ENCODE measurements around the gene TP53I11. TPM values are rescaled to one million over a fixed set of nuclear protein-coding genes. Genes with fewer than 3 reads are reported as not detected.
A peak's percentile ranks its signal among the peaks of the same experiment; 100 is the strongest.

Gene TP53I11
- total RNA-seq, 1 donor from 2014 or later = 6.8 TPM

GRCh38 chr11:44959064-44959463 lies 8.4 kb upstream of the TP53I11 start:
- Histone ChIP-seq H3K4me3 (ENCODE audit: low read length in 3 of 3) (no peak overlapping the region), H3K4me1 (ENCODE audit: control insufficient read depth in 3 of 3, insufficient read depth in 3 of 3, low read length in 3 of 3) (peaks cover 7 to 17% (median 10%) of the 10 kb centered on the region in 3 donors), H3K27me3 (ENCODE audit: control insufficient read depth in 3 of 3, insufficient read depth in 3 of 3, low read length in 3 of 3) (peaks cover 4 to 16% (median 7%) of the 10 kb centered on the region in 3 donors)

DNA sequence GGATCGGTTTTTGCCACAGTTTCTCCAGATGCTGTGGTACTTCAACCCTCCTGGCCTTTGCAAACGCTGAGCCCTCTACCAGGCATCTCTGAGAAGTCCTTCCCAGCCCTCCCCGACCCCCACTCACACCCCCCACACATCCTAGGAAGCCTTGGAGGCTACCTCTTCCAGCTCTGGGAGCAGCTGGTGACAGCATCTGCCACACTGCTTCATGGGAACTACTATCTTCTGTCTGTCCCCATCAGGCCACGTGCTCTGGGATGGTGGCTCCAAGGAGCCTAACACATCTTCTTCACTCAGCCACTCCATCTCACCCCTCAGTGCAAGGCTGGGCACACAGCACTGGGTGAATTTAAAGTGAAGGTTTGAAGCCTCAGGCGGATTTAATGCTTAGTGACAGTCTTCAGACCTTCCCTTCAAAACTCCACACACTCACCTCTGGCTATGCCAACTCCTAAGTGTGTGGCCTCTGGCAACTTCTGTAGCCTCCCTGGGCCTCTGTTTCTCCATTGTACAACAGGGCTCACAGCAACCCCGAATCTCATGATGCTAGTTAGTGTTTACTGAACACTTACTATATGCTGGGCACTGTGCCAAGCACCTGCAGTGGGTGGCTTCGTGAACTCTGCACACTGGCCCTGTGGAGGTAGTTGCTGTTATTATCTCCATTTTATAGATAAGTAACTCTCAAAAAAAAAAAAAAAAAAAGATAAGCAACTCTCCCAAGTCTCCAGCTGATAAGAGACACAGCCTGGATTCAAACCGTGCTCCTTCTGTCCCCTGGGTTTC lies 7.3 kb upstream of the TP53I11 start:
- Histone ChIP-seq H3K9me3 (ENCODE audit: control insufficient read depth in 3 of 3, low read length in 3 of 3) (no peaks in the 10 kb centered on the region), H3K27me3 (ENCODE audit: control insufficient read depth in 3 of 3, insufficient read depth in 3 of 3, low read length in 3 of 3) (peaks cover 4 to 16% (median 7%) of the 10 kb centered on the region in 3 donors), H3K4me3 (ENCODE audit: low read length in 3 of 3) (no peak overlapping the region), H3K36me3 (ENCODE audit: control insufficient read depth in 3 of 3, insufficient read depth in 3 of 3, low read length in 3 of 3) (no peaks in the 10 kb centered on the region), H3K27ac (ENCODE audit: low read depth, low read length) (no peak overlapping the region), H3K9ac (ENCODE audit: low read depth in 1 of 3, low read length in 3 of 3) (no peak overlapping the region), H3K4me1 (ENCODE audit: control insufficient read depth in 3 of 3, insufficient read depth in 3 of 3, low read length in 3 of 3) (peaks cover 7 to 17% (median 10%) of the 10 kb centered on the region in 3 donors)

More at GRCh38 chr11:44959064-44959463, 8.4 kb upstream of the TP53I11 start:
- Histone ChIP-seq H3K9me3 (ENCODE audit: control insufficient read depth in 3 of 3, low read length in 3 of 3) (no peaks in the 10 kb centered on the region), H3K36me3 (ENCODE audit: control insufficient read depth in 3 of 3, insufficient read depth in 3 of 3, low read length in 3 of 3) (no peaks in the 10 kb centered on the region), H3K27ac (ENCODE audit: low read depth, low read length) (no peak overlapping the region), H3K9ac (ENCODE audit: low read depth in 1 of 3, low read length in 3 of 3) (no peak overlapping the region)

DNA sequence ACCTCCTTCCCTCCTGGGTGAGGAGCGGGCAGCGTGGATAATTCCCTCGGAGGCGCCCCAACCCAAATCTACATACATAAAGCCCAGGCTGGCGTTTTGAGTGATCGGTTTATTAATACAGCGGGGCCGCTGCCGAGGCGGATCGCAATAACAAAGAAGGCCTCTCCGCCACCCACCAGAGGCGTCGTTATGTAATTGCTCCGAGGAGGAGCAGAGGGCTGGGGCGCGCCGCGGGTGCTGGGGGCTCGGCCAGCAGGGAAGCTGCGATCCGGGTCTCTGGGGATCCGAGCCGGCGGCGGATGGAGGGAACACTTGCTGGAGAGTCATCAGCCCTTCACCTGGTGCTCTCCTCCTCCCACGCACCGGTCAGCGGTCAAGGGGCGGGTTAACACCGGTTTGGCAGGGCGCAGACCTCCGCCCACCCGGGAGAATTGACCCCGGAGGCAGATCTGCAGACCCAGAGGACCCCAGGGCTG lies 6.4 kb upstream of the TP53I11 start:
- H3K27ac ChIP-seq (ENCODE audit: low read depth, low read length) = no peak overlapping the region
- H3K4me1 ChIP-seq (ENCODE audit: control insufficient read depth in 3 of 3, insufficient read depth in 3 of 3, low read length in 3 of 3) = peaks cover 7 to 17% (median 10%) of the 10 kb centered on the region in 3 donors
- no peak overlapping the region for H3K4me3 ChIP-seq (ENCODE audit: low read length in 3 of 3)
- H3K27me3 ChIP-seq (ENCODE audit: control insufficient read depth in 3 of 3, insufficient read depth in 3 of 3, low read length in 3 of 3) = peaks cover 4 to 16% (median 7%) of the 10 kb centered on the region in 3 donors
- H3K9me3 ChIP-seq (ENCODE audit: control insufficient read depth in 3 of 3, low read length in 3 of 3) = no peaks in the 10 kb centered on the region
- no peaks in the 10 kb centered on the region for H3K36me3 ChIP-seq (ENCODE audit: control insufficient read depth in 3 of 3, insufficient read depth in 3 of 3, low read length in 3 of 3)
- no peak overlapping the region for H3K9ac ChIP-seq (ENCODE audit: low read depth in 1 of 3, low read length in 3 of 3)

- no peaks in the 10 kb centered on the region for H3K36me3 ChIP-seq (ENCODE audit: control insufficient read depth in 3 of 3, insufficient read depth in 3 of 3, low read length in 3 of 3)
- H3K9me3 ChIP-seq (ENCODE audit: control insufficient read depth in 3 of 3, low read length in 3 of 3) = no peaks in the 10 kb centered on the region
- no peak overlapping the region for H3K27ac ChIP-seq (ENCODE audit: low read depth, low read length)
- H3K27me3 ChIP-seq (ENCODE audit: control insufficient read depth in 3 of 3, insufficient read depth in 3 of 3, low read length in 3 of 3) = peaks cover 4 to 16% (median 7%) of the 10 kb centered on the region in 3 donors
- H3K9ac ChIP-seq (ENCODE audit: low read depth in 1 of 3, low read length in 3 of 3) = no peak overlapping the region
- H3K4me1 ChIP-seq (ENCODE audit: control insufficient read depth in 3 of 3, insufficient read depth in 3 of 3, low read length in 3 of 3) = peaks cover 11 to 23% (median 14%) of the 10 kb centered on the region in 3 donors
- H3K4me3 ChIP-seq (ENCODE audit: low read length in 3 of 3) = no peak overlapping the region
Observed at GRCh38 chr11:44955015-44955738, 4.5 kb upstream of the TP53I11 start.

DNA sequence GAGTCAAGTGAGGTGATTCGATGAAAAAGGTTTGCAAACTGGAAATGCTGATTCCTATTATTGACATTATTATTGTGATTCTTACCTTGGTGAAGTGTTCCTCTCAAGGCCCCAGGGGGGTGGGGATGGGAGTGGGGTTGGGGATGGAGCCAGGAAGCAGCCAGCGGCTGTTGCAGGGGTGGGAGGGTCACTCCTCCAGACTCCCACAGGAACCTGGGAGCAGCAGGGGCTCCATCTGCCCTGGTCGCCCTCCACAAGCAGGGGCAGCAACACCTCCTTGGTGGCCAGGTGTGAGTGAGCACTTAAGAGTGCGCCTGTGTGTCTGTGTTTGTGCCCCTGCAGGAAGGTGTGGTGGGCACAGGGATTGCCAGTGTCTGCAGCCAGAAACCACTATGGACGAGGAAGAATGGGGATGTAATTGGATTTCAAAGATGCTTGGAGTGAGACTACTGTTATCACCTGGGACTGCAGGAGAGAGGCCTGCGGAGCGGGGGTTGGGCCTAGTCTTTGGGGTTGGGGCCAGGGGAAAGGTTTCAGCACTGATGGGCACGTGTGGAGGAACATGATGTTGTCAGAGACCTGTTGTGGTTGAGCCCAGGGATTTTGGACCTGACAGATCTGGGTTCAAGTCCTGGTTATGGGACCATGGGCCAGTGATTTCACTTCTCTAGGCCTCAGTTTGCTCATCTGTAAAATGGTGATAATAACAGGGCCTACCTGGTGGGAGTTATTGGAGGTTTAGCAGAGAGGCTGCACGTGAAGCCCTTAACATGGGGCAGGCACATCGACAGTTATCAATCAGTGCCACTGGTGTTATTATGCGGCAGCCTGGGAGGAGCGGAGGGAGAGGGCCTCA lies 3.6 kb upstream of the TP53I11 start:
- Histone ChIP-seq H3K27ac (ENCODE audit: low read depth, low read length) (no peak overlapping the region), H3K36me3 (ENCODE audit: control insufficient read depth in 3 of 3, insufficient read depth in 3 of 3, low read length in 3 of 3) (no peaks in the 10 kb centered on the region), H3K4me3 (ENCODE audit: low read length in 3 of 3) (no peak overlapping the region), H3K9me3 (ENCODE audit: control insufficient read depth in 3 of 3, low read length in 3 of 3) (no peaks in the 10 kb centered on the region), H3K9ac (ENCODE audit: low read depth in 1 of 3, low read length in 3 of 3) (no peak overlapping the region), H3K27me3 (ENCODE audit: control insufficient read depth in 3 of 3, insufficient read depth in 3 of 3, low read length in 3 of 3) (peaks cover 4 to 16% (median 7%) of the 10 kb centered on the region in 3 donors), H3K4me1 (ENCODE audit: control insufficient read depth in 3 of 3, insufficient read depth in 3 of 3, low read length in 3 of 3) (peaks cover 13 to 25% (median 14%) of the 10 kb centered on the region in 3 donors)

- Histone ChIP-seq H3K4me1 (ENCODE audit: control insufficient read depth in 3 of 3, insufficient read depth in 3 of 3, low read length in 3 of 3) (peaks cover 14 to 28% (median 25%) of the 10 kb centered on the region in 3 donors), H3K4me3 (ENCODE audit: low read length in 3 of 3) (no peak overlapping the region), H3K9me3 (ENCODE audit: control insufficient read depth in 3 of 3, low read length in 3 of 3) (no peaks in the 10 kb centered on the region), H3K36me3 (ENCODE audit: control insufficient read depth in 3 of 3, insufficient read depth in 3 of 3, low read length in 3 of 3) (no peaks in the 10 kb centered on the region), H3K9ac (ENCODE audit: low read depth in 1 of 3, low read length in 3 of 3) (no peak overlapping the region), H3K27ac (ENCODE audit: low read depth, low read length) (no peak overlapping the region), H3K27me3 (ENCODE audit: control insufficient read depth in 3 of 3, insufficient read depth in 3 of 3, low read length in 3 of 3) (peaks cover 4 to 12% (median 7%) of the 10 kb centered on the region in 3 donors)
Observed at GRCh38 chr11:44952500-44953260, 2.0 kb upstream of the TP53I11 start.

GRCh38 chr11:44952082-44952481 lies 1.4 kb upstream of the TP53I11 start:
- Histone ChIP-seq H3K9me3 (ENCODE audit: control insufficient read depth in 3 of 3, low read length in 3 of 3) (no peaks in the 10 kb centered on the region), H3K4me1 (ENCODE audit: control insufficient read depth in 3 of 3, insufficient read depth in 3 of 3, low read length in 3 of 3) (peaks cover 14 to 30% (median 26%) of the 10 kb centered on the region in 3 donors), H3K4me3 (ENCODE audit: low read length in 3 of 3) (no peak overlapping the region), H3K36me3 (ENCODE audit: control insufficient read depth in 3 of 3, insufficient read depth in 3 of 3, low read length in 3 of 3) (no peaks in the 10 kb centered on the region), H3K27me3 (ENCODE audit: control insufficient read depth in 3 of 3, insufficient read depth in 3 of 3, low read length in 3 of 3) (peaks cover 4 to 12% (median 7%) of the 10 kb centered on the region in 3 donors), H3K9ac (ENCODE audit: low read depth in 1 of 3, low read length in 3 of 3) (no peak overlapping the region), H3K27ac (ENCODE audit: low read depth, low read length) (no peak overlapping the region)

- Histone ChIP-seq H3K36me3 (ENCODE audit: control insufficient read depth in 3 of 3, insufficient read depth in 3 of 3, low read length in 3 of 3) (no peaks in the 10 kb centered on the region), H3K9me3 (ENCODE audit: control insufficient read depth in 3 of 3, low read length in 3 of 3) (no peaks in the 10 kb centered on the region), H3K4me3 (ENCODE audit: low read length in 3 of 3) (peak overlapping the region; percentile 71 to 75 (median 72)), H3K9ac (ENCODE audit: low read depth in 1 of 3, low read length in 3 of 3) (peak overlapping the region; percentile 57 to 85 (median 70)), H3K4me1 (ENCODE audit: control insufficient read depth in 3 of 3, insufficient read depth in 3 of 3, low read length in 3 of 3) (peaks cover 25 to 45% (median 37%) of the 10 kb centered on the region in 3 donors), H3K27ac (ENCODE audit: low read depth, low read length) (peak overlapping the region; percentile 56), H3K27me3 (ENCODE audit: control insufficient read depth in 3 of 3, insufficient read depth in 3 of 3, low read length in 3 of 3) (no peaks in the 10 kb centered on the region)
Observed at GRCh38 chr11:44950031-44950624, 555 bp downstream of the TP53I11 start.

Measured in skeletal muscle tissue (tissue), 4 donors.